Measurements from ENCODE around the gene MAPKAPK2. TPM values are rescaled to one million over a fixed set of nuclear protein-coding genes. Genes with fewer than 3 reads are reported as not detected.
"Not testable (repeated sequence)": the region's sequence is repeated elsewhere in the genome, so short reads cannot be mapped to it uniquely, and the experiment has no call there.

Gene MAPKAPK2
- polyA plus RNA-seq, 4 donors: 74.9 to 79.8 (median 76.6) TPM

GRCh38 chr1:206738370-206739366, 54.0 kb downstream of the MAPKAPK2 start:
- DNase-seq (ENCODE audit: low read depth in 4 of 4, low spot score in 3 of 4): no peak

GRCh38 chr1:206739411-206740076, 54.8 kb downstream of the MAPKAPK2 start:
- no peak for DNase-seq (ENCODE audit: low read depth in 4 of 4, low spot score in 3 of 4)

GRCh38 chr1:206741142-206741701, 56.5 kb downstream of the MAPKAPK2 start:
- no peak for DNase-seq (ENCODE audit: low read depth in 4 of 4, low spot score in 3 of 4)

- DNase-seq (ENCODE audit: low read depth in 4 of 4, low spot score in 3 of 4): no peak
Observed at GRCh38 chr1:206742719-206743383, 58.1 kb downstream of the MAPKAPK2 start.

- no peak for DNase-seq (ENCODE audit: low read depth in 4 of 4, low spot score in 3 of 4)
Observed at GRCh38 chr1:206744683-206745082, 60.0 kb downstream of the MAPKAPK2 start.

GRCh38 chr1:206745301-206745700, 60.6 kb downstream of the MAPKAPK2 start:
- DNase-seq (ENCODE audit: low read depth in 4 of 4, low spot score in 3 of 4): no peak

GRCh38 chr1:206748348-206749030, 63.8 kb downstream of the MAPKAPK2 start:
- DNase-seq (ENCODE audit: low read depth in 4 of 4, low spot score in 3 of 4): no peak

- DNase-seq (ENCODE audit: low read depth in 4 of 4, low spot score in 3 of 4): no peak
Observed at GRCh38 chr1:206751891-206752290, 67.2 kb downstream of the MAPKAPK2 start.

GRCh38 chr1:206752481-206752880, 67.8 kb downstream of the MAPKAPK2 start:
- DNase-seq (ENCODE audit: low read depth in 4 of 4, low spot score in 3 of 4): no peak

- no peak for DNase-seq (ENCODE audit: low read depth in 4 of 4, low spot score in 3 of 4)
Observed at GRCh38 chr1:206753141-206753540, 68.4 kb downstream of the MAPKAPK2 start.

GRCh38 chr1:206754011-206754410, 69.3 kb downstream of the MAPKAPK2 start:
- DNase-seq (ENCODE audit: low read depth in 4 of 4, low spot score in 3 of 4): no peak

- DNase-seq (ENCODE audit: low read depth in 4 of 4, low spot score in 3 of 4): no peak
Observed at GRCh38 chr1:206757524-206758266, 73.0 kb downstream of the MAPKAPK2 start.

- DNase-seq (ENCODE audit: low read depth in 4 of 4, low spot score in 3 of 4): no peak
Observed at GRCh38 chr1:206760590-206760989, 75.9 kb downstream of the MAPKAPK2 start.

- no peak for DNase-seq (ENCODE audit: low read depth in 4 of 4, low spot score in 3 of 4)
Observed at GRCh38 chr1:206761159-206761768, 76.6 kb downstream of the MAPKAPK2 start.

- not testable (repeated sequence) for DNase-seq (ENCODE audit: low read depth in 4 of 4, low spot score in 3 of 4)
Observed at GRCh38 chr1:206762741-206763364, 78.1 kb downstream of the MAPKAPK2 start.

- not testable (repeated sequence) for DNase-seq (ENCODE audit: low read depth in 4 of 4, low spot score in 3 of 4)
Observed at GRCh38 chr1:206765771-206766170, 81.1 kb downstream of the MAPKAPK2 start.

GRCh38 chr1:206766251-206766856, 81.6 kb downstream of the MAPKAPK2 start:
- DNase-seq (ENCODE audit: low read depth in 4 of 4, low spot score in 3 of 4): peak in 1 of 4 donors; percentile 28

Data from right renal pelvis (tissue), 4 donors.